ENCODE results near the gene RPL18.

GRCh38 chr19:48617146-48617937, 1.6 kb downstream of the RPL18 start:
- TF ChIP-seq EZH2 (IDR thresholded peaks at IDR 0.05; ENCODE audit: low read depth, unreplicated experiment), result no peak
- TF ChIP-seq CTCF (conservative IDR thresholded peaks at IDR 0.05; ENCODE audit: low read depth in 2 of 2), result no peak
- TF ChIP-seq STAT1 (IDR thresholded peaks at IDR 0.05; ENCODE audit: unreplicated experiment), result no peak
- TF ChIP-seq ETS1 (IDR thresholded peaks at IDR 0.05), result no peak
- no peak for TF ChIP-seq POLR2AphosphoS5 (IDR thresholded peaks at IDR 0.05; ENCODE audit: low read depth)
- TF ChIP-seq REST (IDR thresholded peaks at IDR 0.05; ENCODE audit: unreplicated experiment), result no peak
- no peak for TF ChIP-seq JUNB (IDR thresholded peaks at IDR 0.05; ENCODE audit: unreplicated experiment)
- no peak for TF ChIP-seq EZH2phosphoT487 (IDR thresholded peaks at IDR 0.05; ENCODE audit: unreplicated experiment)
- no peak for TF ChIP-seq CREB1 (CRISPR knock-in tag; IDR thresholded peaks at IDR 0.05; ENCODE audit: low read depth)
- TF ChIP-seq ZNF331 (CRISPR knock-in tag; IDR thresholded peaks at IDR 0.05; ENCODE audit: low read depth), result no peak
